ENCODE results near the gene ASB13.

- TF ChIP-seq CTCF (IDR thresholded peaks at IDR 0.05; ENCODE audit: low read length), result no peak
- TF ChIP-seq EZH2 (optimal IDR thresholded peaks at IDR 0.05; ENCODE audit: low read depth, low read length), result no peak
- no peak for TF ChIP-seq EZH2phosphoT487 (IDR thresholded peaks at IDR 0.05; ENCODE audit: low read length)
Observed at GRCh38 chr10:5632446-5632845, 33.9 kb downstream of the ASB13 start.
